Stimulated activated CD4-positive, alpha-beta T cell treated with anti-CD3 and anti-CD28 coated beads, Interleukin-1b, Interleukin-23, amount 100 ng/mL, for 1 hour (primary cell): ENCODE data around the gene COL23A1.

Experiments used
- DNase-seq, 2 donors: peaks; one replicate each; pipeline ENCODE4 v3.0.0-alpha.2; 2020; ENCODE audit warnings: low read depth in 2 of 2

COL23A1 gene

DNA sequence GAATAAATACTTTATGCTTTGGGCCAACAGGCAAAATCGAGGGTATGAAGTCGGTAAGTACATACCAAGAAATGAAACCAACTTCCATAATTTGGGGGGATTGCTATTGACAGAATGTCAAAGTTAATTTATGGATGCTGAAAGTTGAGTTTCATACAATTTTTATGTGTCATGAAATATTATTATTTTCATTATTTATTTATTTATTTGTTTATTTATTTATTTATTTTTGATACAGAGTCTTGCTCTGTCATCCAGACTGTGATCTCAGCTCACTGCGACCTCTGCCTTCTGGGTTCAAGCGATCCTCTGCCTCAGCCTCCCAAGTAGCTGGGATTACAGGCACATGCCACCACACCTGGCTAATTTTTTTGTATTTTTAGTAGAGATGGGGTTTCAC is 398.5 kb downstream of the COL23A1 start:
- DNase-seq: no peak

DNA sequence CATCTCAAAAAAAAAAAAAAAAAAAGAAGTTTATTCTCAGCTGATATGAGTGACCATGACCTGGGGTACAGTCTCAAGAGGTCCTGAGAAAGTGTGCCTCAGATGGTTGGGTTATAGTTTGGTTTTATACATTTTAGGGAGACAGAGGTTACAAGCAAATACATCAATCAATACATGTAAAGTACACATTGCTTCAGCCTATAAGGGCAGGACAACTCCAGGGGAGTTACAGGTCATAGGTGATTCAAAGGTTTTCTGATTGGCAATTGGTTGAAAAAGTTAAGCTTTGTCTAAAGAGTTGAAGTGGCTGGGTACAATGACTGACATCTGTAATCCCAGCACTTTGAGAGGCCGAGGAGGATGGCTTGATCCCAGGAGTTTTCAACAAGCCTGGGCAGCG is 400.8 kb downstream of the COL23A1 start:
- no peak for DNase-seq
